H4 (cell line): ENCODE results near the gene GSDME. TPM values are rescaled to one million over a fixed set of nuclear protein-coding genes. Genes with fewer than 3 reads are reported as not detected.

ENCODE experiments used
- DNase-seq: peaks from one replicate; pipeline ENCODE4 v3.0.0-alpha.2; 2015; ENCODE audit warnings: low spot score
- total RNA-seq: library from RNA; depleted of rRNA; stranded (reverse); fragments of >200 nt; shearing (Covaris generic); gene quantifications from 2 replicates; pipeline ENCODE4 v1.2.3, GENCODE V29; 2014

GSDME gene
- total RNA-seq, 1 experiment from 2014 or later = 24.4 TPM

DNA sequence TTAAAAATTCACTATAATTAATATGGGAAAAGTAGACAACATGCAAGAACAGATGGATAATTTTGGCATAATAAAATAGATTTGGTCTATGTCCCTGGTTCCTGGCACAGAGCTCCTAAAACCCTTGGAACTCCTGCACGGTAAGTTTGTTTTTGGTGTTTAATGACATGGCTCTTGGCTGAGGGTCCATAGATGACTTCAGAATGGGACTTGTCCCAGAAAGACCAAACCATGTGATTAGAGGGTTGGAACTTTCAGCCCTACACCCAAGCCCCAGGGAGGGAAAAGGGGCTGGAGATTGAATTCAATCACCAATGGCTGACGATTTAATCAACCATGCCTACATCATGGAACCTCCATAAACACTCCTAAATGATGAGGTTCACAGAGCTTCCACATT, 12.6 kb upstream of the GSDME start:
- no peak for DNase-seq

DNA sequence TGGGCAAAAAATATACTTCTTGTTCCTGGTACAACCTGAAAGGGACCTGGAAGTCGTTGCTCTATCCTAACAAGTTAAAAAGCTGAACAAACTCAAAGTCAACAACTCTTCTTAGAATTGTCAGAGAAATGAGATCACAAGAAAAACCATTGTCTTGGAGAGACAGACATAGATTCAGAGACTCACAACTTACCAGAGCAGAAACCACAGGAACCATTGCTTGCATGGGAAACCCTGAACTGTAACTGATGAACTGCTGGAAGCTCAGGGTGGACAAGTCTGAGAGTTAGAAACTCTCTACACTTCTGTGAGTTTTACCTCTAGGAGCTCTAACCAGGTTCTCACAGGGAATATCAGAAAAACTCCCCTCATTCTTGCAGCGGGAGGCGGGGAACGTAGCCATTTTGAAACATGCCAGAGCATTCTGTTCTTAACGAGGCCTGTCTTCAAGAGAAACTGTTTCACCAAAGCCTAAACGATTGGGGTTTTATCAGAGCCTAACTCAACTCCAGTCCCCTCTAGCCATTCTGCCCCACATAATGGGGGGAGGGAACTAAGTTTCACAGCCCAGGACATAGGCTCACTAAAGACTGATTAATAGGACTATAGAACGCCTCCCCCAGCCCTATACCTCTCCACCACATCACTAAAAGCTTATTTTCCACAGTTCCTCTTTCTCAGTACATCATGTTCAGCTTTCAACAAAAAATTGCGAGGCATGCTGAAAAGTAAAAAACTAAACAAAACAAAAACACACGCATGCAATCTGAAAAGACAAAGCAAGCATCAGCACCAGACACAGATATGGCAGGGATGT, 12.0 kb upstream of the GSDME start:
- DNase-seq = no peak

DNA sequence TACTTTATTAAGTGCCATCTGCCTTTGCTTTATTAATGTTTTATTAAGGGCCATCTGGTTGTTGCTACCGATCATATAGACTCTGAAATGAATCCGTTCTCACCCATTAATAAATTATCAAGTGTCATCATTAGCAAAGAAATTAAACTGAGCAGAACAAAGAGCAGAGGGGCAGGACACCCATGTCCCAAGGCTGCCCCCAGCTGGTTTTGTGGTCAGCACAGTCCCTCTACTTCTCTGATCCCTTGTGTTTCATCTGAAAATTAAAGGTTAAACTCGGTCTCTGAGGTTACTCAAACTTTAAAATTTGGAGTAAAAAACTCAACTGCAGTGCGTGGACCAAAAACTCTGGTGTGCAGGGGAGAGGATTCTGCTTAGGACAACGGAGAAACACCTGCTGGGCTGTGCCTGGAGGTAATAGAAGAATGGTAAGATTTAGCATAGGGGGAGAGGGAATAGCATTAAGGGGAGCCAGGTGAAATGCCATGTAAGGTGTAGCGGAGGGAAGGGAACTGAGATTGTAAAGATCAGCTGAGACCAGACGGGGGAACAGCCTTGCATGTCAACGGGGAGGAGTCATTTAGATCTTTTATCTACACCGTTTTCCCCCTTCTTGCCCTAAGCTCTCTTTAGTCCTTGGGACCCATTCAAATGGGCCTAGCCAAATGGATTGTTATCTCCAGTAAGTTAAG, 10.8 kb upstream of the GSDME start:
- DNase-seq = no peak

DNA sequence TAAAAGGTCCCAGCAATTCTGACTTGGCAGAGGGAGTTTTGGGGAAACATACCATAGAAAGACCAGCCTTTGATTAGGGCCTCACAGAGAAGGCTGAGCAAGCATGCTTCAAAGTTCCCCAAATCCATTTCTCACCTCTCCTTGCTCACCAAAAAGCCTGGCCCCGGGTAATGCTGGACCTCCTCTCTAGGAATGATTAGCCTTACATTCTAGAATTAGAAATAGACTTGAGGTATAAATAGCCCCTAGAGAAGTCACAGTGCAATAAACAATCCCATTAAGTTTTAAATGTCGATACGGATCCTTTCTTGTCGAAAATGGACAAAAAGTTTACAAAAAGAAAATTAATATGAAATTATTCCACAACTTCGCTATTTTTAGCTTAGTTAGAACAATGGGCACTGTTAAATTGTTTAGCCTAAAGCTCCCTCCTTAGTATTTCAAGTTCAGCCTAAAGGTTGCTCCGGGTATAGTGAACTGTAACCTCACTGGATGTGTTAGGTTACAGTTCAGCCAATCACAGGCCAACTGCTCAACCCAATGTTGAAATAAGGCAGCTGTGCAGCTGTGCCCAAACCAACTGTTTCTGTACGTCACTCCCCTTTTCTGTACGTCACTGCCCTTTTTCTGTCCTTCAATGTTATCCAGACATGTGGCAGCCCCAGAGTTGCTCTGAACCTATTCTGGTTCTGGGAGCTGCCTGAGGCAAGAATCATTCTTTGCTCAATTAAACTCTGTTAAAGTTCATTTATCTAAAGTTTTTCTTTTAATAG, 7.9 kb upstream of the GSDME start:
- no peak for DNase-seq

DNA sequence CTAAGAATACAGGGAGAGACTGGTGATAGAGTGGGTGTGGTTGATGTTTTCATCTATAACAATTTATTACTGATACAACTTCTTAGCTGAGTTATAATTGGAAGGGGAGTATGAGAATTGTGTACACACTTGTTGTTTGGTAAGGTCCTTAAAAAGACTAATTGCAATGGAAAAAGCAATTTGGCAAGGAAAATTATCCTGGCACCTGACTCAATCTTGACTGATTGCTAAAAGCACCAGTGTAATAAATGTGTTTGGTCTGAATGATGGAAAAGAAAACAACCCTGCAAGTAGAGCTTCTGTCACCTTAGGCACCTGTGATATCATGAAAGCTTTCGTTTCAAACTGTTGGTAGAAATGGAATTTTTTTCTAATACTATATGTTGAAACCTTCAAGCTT, 6.7 kb upstream of the GSDME start:
- DNase-seq = no peak

DNA sequence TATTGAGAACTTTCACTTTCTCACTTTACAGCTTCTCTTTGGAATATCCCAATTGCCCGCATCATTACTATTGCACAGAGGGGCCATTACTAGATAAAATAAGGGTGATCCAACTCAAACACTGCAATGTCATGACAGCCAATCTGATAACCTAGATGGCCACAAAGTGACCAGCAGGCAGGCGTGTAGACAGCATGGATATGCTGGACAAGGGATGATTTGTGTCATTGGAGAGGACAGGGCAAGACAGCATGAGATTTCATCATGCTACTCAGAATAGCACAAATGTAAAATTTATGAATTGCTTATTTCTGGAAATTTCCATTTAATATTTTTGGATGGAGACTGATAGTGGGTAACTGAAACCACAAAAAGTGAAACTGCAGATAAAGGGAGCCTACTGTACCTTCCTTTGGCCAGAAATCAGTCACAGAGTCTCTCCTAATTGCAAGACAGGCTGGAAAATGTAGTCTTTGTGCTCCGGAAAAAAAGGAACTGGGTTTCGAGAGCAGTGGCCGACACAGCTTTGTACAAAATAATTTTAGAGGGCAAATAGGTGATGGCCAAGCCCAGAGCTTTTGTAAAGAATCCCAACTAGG, 6.1 kb upstream of the GSDME start:
- no peak for DNase-seq

DNA sequence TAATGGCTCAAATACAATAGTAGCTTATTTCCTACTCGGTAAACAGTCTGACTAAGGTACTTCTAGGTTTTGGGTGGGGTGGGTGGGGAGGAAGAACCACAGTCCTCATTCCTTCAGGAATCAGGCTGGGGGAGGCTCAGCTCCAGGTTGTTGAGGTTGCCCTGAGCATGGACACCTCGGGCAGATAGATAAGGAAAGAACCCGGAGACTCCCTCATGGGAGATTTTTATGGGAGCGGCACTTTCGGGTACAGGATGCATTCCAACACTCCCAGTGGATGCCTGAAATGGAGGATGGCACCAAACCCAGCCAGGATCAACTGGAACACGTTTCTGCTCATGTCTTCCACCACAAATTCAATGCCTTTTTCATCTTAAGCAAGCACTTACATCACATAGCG, 5.5 kb upstream of the GSDME start:
- DNase-seq = no peak

DNA sequence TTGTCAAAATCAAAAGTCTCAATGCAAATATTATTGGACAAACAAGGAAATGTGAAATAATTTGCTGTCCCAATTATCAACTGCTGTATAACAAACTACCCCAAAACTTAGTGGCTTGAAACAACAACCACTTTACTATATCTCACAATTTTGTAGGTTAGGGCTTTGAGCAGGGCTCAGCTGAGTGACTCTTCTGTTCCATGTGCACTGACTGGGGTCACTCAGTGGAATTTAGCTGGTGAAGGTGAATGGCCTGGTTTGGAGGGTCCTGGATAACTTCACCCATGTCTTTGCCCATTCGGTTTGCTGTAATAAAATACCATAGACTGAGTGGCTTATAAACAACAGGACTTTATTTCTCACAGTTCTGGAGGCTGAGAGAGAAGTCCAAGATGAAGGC, 3.7 kb upstream of the GSDME start:
- DNase-seq = no peak

DNA sequence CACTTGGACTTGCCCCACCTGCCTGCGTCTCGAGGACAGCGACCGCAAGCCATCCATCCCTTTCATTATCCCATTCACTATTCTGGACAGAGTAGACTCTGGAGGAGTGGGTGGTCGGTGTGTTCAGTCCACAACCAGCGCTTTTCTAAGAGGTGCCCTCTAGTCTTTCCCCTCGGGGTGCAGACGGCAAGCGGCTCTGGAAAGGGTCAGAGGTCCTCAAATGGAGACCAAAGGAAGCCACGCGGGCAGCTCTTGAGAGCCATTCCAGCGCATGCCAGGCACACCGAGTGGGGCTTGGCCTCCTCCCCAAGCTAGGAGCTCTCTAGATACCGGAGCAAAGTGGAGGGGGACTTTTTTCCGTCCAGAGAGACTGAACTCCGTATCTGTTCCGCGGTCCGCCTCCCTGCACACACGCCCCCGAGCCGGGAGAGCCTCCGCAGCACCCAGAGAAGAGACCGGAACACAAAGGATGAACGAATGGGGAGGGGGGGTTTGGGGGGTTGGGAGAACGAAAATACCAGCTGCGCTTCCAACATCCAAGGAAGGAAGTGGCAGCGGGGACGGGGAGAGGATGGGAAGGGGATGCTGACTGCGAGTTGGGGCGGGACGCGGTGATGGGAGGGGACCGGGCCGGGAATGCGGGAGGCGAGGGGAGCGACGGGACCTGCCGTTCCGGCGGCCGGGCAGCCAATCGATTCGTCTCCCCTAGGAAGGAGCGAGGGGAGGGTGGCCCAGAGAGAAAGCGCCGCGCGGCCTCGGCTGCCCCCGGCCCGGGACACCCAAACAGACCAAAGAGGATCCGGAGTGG, 515 bp downstream of the GSDME start:
- DNase-seq = peak; percentile 75

DNA sequence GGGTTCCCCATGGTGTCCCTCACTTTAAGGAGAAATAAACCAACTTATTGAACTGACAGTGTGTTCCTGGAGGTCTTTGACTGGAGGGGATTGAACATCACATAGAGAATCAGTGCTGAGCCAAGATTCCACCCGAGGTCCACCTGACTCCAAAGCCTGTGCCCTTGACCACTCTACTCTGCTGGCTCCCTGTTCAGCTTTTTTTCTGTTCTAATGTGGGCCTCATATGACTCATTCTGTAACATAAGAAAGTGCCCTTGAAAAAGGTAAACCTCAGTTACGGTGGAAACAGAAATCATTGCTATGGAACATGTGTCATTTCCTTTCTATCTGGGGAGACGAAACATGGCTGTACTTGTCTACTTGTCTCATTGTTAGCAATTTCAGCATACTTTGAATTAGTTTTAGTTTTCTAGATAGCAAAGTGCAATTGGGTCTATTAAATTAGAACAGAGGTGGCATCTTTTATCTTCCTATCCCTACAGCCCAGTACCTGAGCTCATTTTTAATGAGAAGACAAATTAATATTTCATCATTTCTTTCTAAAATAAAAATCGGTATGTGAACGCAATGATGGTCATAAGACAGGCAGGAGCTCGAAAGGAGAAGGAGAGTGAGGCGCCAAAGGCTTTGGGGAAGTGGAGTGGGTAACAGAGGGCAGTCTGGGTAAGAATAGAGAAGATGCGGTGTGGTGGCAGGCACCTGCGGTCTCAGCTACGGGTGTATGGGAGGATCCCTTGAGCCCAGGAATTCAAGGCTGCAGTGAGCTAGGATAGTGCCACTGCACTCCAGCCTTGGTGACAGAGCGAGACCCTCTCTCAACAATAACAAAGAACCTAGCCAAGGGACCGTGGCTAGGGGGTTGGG, 1.5 kb downstream of the GSDME start:
- peak; percentile 73 for DNase-seq

DNA sequence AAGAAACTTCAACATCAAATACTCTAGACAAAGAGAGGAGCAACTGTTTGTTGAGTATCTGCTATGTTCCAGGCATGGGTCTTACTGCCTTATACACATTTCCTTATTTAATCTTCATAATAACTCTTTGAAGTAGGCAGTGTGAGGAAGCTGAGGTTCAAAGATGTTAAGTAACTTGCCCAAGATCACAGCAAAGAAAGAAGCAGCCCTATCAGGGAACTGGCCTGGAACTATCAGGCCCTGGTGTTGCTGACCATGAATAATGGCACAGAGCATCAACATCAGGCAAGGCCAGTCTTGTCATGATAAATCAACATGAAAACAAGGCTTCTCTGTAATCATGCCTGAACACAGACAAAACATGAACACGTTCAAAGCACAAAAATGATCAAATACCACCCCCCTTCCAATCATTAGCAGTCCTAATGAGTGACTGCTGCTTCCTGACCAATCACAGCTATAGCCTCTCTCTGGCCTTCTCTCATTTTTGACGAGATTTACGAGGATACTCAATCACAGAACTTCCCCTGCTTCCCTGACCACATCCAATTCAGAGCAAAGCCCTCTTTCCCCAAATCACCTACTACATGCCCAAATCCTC, 2.3 kb downstream of the GSDME start:
- no peak for DNase-seq

DNA sequence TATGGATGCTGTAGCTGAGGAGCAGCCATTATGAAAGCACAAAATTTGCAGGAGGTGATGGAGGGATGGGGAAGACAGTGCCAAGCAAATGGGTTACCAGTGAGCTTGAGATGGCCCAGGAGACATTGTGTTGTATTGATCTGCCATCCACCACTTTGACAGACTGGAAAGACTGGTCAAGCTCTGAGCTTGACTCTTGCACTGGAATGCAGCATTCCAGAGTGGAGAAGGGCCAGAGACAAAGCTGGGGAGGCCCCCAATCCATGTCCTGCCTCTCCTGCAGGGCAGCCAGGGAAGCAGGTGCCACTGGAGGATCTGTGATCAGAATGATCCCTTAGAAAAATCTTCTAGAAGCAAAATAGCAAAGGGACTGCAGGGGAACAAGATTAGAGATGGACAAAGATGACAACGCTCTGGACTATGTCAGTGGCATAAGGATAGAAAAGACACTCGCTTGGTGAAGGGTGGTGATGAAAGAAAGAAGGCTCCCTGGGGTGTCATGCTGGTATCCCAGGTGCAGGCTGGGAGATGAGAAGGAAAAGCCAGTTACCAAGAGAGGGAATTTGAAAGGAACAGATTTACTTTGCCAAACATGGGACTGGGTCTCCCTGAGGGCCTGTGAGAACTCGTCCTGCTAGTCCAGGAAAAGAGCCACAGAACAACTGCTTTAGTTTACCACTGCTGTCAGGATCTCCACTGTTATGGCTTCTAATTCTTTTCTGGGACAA, 5.0 kb downstream of the GSDME start:
- no peak for DNase-seq

DNA sequence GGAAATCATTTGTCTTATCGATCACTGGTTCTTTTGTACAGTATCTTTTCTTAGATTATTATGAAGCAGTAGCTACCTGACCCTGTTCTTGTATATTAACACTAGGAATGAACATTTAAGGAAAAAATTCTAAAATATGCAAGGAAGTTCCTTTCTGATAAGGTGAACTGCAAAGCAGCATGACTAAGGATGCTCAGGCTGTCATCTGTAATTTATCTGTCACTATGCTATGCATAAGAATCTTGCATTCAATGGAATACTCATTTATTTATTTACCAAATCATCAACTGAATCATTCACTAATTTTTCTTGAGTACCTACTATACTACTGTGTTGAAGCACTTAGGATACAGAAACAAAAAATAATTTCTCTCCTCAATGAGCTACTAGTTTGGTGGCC, 5.8 kb downstream of the GSDME start:
- DNase-seq = no peak

DNA sequence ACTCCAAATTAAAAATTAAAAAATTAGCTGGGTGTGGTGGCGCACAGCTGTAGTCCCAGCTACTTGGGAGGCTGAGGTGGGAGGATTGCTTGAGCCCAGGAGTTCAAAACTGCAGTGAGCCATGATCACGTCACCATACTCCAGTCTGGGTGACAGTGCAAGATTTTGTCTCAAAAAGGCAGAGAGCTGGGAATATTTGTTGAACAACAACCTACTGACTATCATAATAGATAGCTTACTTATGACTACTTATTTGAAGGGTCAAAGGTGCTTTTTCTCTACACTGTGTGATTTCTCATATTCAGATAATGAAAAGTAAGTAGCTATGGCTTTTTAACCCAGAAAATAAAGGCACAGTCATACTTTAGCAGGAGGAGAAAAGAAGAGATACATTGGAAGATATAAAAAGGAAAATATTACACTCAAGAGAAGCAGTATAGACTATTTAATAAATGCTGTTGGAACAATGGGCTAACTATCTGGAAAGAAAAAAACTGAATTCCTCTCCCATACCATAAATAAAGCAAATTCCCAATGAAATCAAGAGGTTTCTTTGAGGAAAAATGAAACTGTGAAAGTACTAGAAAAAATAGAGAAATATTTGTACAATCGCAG, 6.7 kb downstream of the GSDME start:
- DNase-seq = no peak

DNA sequence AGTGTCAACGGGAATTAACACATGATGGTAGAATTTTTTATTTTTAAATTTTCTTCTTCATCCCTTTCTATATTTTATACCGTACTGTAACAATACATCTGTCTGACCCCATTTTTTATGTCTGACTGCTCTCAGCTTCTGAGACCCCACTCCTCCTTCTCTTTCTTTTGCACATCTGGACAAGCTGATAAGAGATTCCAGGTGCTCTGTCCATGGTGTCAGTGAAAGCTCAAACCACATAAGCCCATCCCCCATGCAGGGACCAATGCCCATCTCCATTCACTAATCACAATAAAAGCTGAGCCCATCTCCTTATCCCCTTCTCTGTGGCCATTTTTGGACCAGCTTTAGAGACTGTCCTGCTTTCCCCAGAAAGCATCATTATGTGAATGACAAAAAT, 8.7 kb downstream of the GSDME start:
- DNase-seq = no peak

DNA sequence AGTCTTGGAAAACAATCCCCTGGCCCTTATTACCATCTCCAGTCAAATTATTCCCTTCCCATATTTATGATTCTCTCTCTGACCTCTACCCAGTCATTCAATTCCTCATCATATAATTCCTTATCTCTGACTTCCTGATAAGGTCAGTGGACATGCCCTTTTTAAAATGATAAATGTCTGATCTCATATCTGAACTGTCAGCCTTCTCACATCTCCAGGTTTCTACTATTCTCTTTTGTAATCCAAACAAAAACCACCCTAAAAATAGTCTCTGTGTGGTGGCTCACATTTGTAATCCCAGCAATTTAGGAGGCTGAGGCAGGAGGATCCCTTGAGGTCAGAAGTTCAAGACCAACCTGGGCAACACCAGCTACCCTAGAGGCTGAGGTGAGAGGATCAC, 11.9 kb downstream of the GSDME start:
- no peak for DNase-seq

DNA sequence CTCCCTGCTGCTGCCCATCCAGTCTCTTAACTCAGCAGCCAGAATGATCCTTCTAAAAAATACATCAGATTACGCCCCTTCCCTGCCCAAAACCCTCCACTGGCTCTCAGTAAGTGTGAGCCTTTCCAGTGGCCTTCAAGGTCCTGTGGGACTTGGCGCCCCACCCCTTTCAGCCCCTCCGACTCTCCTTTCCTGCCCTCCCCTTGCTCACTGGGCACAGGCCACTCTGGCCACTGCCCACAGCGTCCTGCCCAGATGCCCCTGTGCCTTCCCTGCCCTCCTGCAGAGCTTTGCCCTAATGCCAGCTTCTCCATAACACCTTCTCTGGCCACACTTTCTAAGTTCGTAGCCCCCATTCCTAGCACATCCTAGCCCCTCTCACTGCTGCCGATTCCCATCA, 13.8 kb downstream of the GSDME start:
- DNase-seq = no peak

DNA sequence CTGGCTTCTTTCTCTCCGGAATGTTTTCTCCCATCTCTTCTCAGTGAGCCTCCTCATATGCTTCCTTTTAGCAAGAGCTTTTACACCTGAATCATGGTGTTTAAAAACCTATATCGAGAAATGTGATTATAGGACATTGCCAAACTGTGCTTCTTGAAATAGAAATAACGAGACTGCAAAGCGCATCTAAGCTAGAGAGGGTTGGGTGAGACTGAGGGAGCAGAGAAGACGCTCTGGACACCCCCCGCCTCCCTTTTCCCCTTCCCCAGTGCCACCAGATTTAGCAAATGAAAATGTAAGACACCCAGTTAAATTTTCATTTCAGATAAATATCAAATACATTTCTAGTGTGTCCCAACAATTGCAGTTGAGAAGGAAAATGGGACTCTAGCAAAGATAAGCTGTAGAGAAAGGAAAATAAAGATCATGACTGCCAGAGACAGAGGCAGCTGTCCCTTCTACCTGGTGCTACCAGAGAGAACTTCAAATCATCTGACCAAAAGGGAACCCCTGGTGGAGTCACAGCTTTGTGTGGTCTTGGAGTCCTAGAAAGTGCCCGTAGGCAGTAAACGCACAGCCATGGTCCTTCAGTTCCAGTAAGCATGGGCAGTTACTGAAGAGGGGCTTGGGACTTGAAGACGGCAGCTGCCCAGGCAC, 14.6 kb downstream of the GSDME start:
- no peak for DNase-seq
